OCI-LY1 (cell line): Measurements from ENCODE around the gene NOXO1.
"Not testable (repeated sequence)": the region's sequence is repeated elsewhere in the genome, so short reads cannot be mapped to it uniquely, and the experiment has no call there.

Experiments used
- CTCF ChIP-seq: fragments of 200-600 bp; sonication (generic), shearing (Covaris generic); IDR thresholded peaks from 2 replicates; pipeline ENCODE4 v1.5.1; 2017; ENCODE audit warnings: mild to moderate bottlenecking, antibody characterized with exemption, low read length, moderate library complexity, mixed read lengths
- EZH2 ChIP-seq: fragments of 200-600 bp; sonication (generic), shearing (Covaris generic); IDR thresholded peaks from 2 replicates; pipeline ENCODE4 v1.8.0; 2017; ENCODE audit warnings: borderline replicate concordance, mixed run types, mild to moderate bottlenecking, antibody characterized with exemption, low read length, moderate library complexity, mixed read lengths

GRCh38 chr16:1939833-1940232 lies 41.4 kb downstream of the NOXO1 start:
- TF ChIP-seq CTCF, EZH2: not testable (repeated sequence)
